Adrenal gland (tissue), 12 donors: Measurements from ENCODE around the gene SLC24A4. TPM values are rescaled to one million over a fixed set of nuclear protein-coding genes. Genes with fewer than 3 reads are reported as not detected.

Experiments used
- DNase-seq, 7 donors: peaks; one replicate each; pipeline ENCODE4 v3.0.0-alpha.2; 2019 to 2020
- H3K27ac ChIP-seq, 5 donors: fragments of 200-600 bp; sonication (generic) in 4 of 5; 1 replicate in 3 of 5; 2 replicates in 2 of 5; pipeline versions ENCODE4 v1.5.1 to v1.8.0; 2016 to 2020; ENCODE audit warnings: mild to moderate bottlenecking in 1 of 5
- H3K27me3 ChIP-seq: fragments of 200-600 bp; 2 replicates; pipeline ENCODE4 v1.8.0; 2021
- H3K36me3 ChIP-seq, 2 donors: fragments of 200-600 bp; replicated peaks in 1 of 2; 1 replicate in 1 of 2; 2 replicates in 1 of 2; pipeline versions ENCODE4 v1.5.1 to v1.8.0; 2018 to 2022
- H3K4me1 ChIP-seq, 2 donors: fragments of 200-600 bp; replicated peaks in 1 of 2; 1 replicate in 1 of 2; 2 replicates in 1 of 2; pipeline versions ENCODE4 v1.5.1 to v1.8.0; 2018 to 2021
- H3K4me3 ChIP-seq, 4 donors: fragments of 200-600 bp; sonication (generic) in 3 of 4; one replicate each; pipeline ENCODE4 v1.5.1; 2016 to 2018
- H3K9me3 ChIP-seq, 3 donors: fragments of 200-600 bp; sonication (generic) in 1 of 3; replicated peaks in 1 of 3; 1 replicate in 2 of 3; 2 replicates in 1 of 3; pipeline versions ENCODE4 v1.5.1 to v1.8.0; 2016 to 2021
- CTCF ChIP-seq, 6 experiments: fragments of 450-650 bp in 4 of 6; fragments of 200-600 bp in 2 of 6; sonication (generic) in 1 of 6; IDR thresholded peaks; 1 replicate in 5 of 6; 2 replicates in 1 of 6; pipeline versions ENCODE4 v1.5.1 to v1.8.0; 2016 to 2021; ENCODE audit warnings: antibody characterized with exemption in 6 of 6, mild to moderate bottlenecking in 2 of 6, moderate library complexity in 1 of 6
- POLR2A ChIP-seq, 2 donors: fragments of 450-650 bp; IDR thresholded peaks; one replicate each; pipeline ENCODE4 v1.6.1; 2017; ENCODE audit warnings: antibody characterized with exemption in 2 of 2, mild to moderate bottlenecking in 2 of 2, moderate library complexity in 1 of 2
- WGBS, 4 donors: extraction: QIAGEN DNeasy Blood & Tissue Kit in 2 of 4; methylation state at CpG; one replicate each; pipeline versions ENCODE4 v1.1.5 to v1.1.7; 2013 to 2017; 5-methylcytosine and 5-hydroxymethylcytosine counted together
- intact Hi-C, 2 donors: fragments of 100-400 bp; cut with DNase I; formaldehyde crosslinking; loops; one replicate each; pipeline versions ENCODE4 v1.14.1 to v1.15.0; 2022 to 2023
- polyA plus RNA-seq, 3 donors: library from polyadenylated mRNA; stranded (reverse); fragments of 200-250 nt in 2 of 3; fragments of 350-450 nt in 1 of 3; fragmentation: Illumina TruSeq in 1 of 3; extraction: RNeasy Lipid Tissue Mini Kit (QIAGEN cat#74804) in 1 of 3; gene quantifications; one replicate each; pipeline ENCODE4 v1.2.3, GENCODE V29; 2013 to 2014
- total RNA-seq, 9 donors: library from RNA; depleted of rRNA in 4 of 9; stranded (reverse); fragments of >200 nt in 4 of 9; fragments of 120-200 nt in 1 of 9; fragmentation: NEBNext Ultra II Directional in 1 of 9; extraction: Animal tissue kit (Norgen Biotek cat#: 25700) in 1 of 9; gene quantifications; one replicate each; pipeline versions ENCODE4 v1.1.0 to v1.2.4, GENCODE V29; 2013 to 2023
- donor health status: healthy with polysubstance abuse.
- donor health status: Bipolar disorder and iron deficiency.
- donor health status: DM: yes; HTN: yes; CAD: no.
- donor health status: DM: no; HTN: no; CAD: no.
- donor health status: DM: no; HTN: no; CAD: no.
- donor health status: DM: yes; HTN: yes; CAD: no.

The SLC24A4 gene
- total and polyA plus RNA-seq, 12 donors: 0.09 to 1.9 (median 0.52) TPM

- TF ChIP-seq POLR2A (IDR thresholded peaks at IDR 0.05) (no peak), CTCF (IDR thresholded peaks at IDR 0.05) (no peak)
- Histone ChIP-seq H3K27me3 (no peaks in the 10 kb centered on the region), H3K4me3 (no peak overlapping the region), H3K36me3 (no peaks in the 10 kb centered on the region), H3K9me3 (no peaks in the 10 kb centered on the region), H3K27ac (no peak overlapping the region), H3K4me1 (peaks cover 18 to 20% of the 10 kb centered on the region in 2 donors)
- intact Hi-C loops: no loop called here
- 75 to 93% (median 89%) methylated on average over 4 to 6 of the region's 6 CpGs for WGBS, 4 donors
- no peak for DNase-seq
Measured at GRCh38 chr14:92523752-92524151, 200.8 kb downstream of the SLC24A4 start.

- H3K4me1 ChIP-seq: peaks cover 9 to 13% of the 10 kb centered on the region in 2 donors
- DNase-seq: peak in 1 of 7 donors; percentile 42
- TF ChIP-seq CTCF (IDR thresholded peaks at IDR 0.05): no peak
- TF ChIP-seq POLR2A (IDR thresholded peaks at IDR 0.05): no peak
- intact Hi-C loops: no loop called here
- H3K27me3 ChIP-seq: no peaks in the 10 kb centered on the region
- H3K4me3 ChIP-seq: no peak overlapping the region
- 76 to 94% (median 81%) methylated on average over 5 to 10 of the region's 10 CpGs for WGBS, 4 donors
- H3K36me3 ChIP-seq: no peaks in the 10 kb centered on the region
- H3K9me3 ChIP-seq: no peaks in the 10 kb centered on the region
- H3K27ac ChIP-seq: peak overlapping the region in 1 of 5 donors; percentile 40
Measured at GRCh38 chr14:92524602-92525185, 201.7 kb downstream of the SLC24A4 start.

- H3K36me3 ChIP-seq: no peaks in the 10 kb centered on the region
- no peaks in the 10 kb centered on the region for H3K9me3 ChIP-seq
- WGBS, 4 donors: 82 to 92% (median 86%) methylated on average over 5 to 12 of the region's 12 CpGs
- H3K4me3 ChIP-seq: no peak overlapping the region
- no peak for TF ChIP-seq CTCF (IDR thresholded peaks at IDR 0.05)
- TF ChIP-seq POLR2A (IDR thresholded peaks at IDR 0.05): no peak
- no peak overlapping the region for H3K27ac ChIP-seq
- intact Hi-C loops: no loop called here
- DNase-seq: peak in 1 of 7 donors; percentile 47
- no peaks in the 10 kb centered on the region for H3K27me3 ChIP-seq
- peaks cover 7 to 16% of the 10 kb centered on the region in 2 donors for H3K4me1 ChIP-seq
Measured at GRCh38 chr14:92525322-92526095, 202.5 kb downstream of the SLC24A4 start.

- intact Hi-C loops: no loop called here
- Histone ChIP-seq H3K27me3 (no peaks in the 10 kb centered on the region), H3K4me1 (peaks cover 11 to 21% of the 10 kb centered on the region in 2 donors), H3K9me3 (no peaks in the 10 kb centered on the region), H3K36me3 (no peaks in the 10 kb centered on the region), H3K27ac (no peak overlapping the region), H3K4me3 (no peak overlapping the region)
- peak in 1 of 7 donors; percentile 48 for DNase-seq
- no peak for TF ChIP-seq CTCF (IDR thresholded peaks at IDR 0.05)
- no peak for TF ChIP-seq POLR2A (IDR thresholded peaks at IDR 0.05)
- WGBS, 4 donors: 81 to 86% (median 83%) methylated on average over 14 of the region's 14 CpGs
Measured at GRCh38 chr14:92527721-92528120, 204.8 kb downstream of the SLC24A4 start.
